ENCODE results near the gene CNTF. TPM values are rescaled to one million over a fixed set of nuclear protein-coding genes. Genes with fewer than 3 reads are reported as not detected.

The CNTF gene
- total and polyA plus RNA-seq, 8 donors, result 0.47 to 1.9 (median 0.77) TPM

DNA sequence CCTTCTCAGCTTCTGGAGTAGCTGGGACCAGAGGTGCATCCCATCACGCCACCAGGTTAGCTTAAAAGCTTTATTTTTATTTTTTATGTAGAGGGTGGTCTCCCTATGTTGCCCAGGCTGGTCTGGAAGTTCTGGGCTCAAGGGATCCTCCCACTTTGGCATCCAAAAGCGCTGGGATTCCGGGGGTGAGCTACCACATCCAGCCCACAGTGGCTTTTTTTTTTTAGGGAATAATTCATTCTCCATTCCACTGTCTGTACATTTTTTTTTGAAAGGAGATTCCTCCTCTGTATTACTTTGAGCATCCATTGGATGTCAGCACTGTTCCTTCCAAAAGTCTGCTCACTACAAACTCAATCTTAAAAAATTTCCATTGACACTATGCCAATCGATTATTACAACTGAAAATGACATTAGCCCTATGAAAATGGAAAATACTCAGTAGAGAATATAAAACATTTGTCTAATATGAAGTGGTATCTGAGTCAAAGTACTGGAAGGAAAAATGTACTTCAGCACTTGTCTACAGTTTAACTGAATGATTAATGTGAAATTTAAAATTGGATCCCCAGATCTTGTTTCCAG lies 45.5 kb upstream of the CNTF start:
- DNase-seq (peak in 2 of 4 donors; percentile 13 to 22), ATAC-seq (no peak)
- no peaks in the 10 kb centered on the region for H3K9me3 ChIP-seq
- H3K27me3 ChIP-seq, result no peaks in the 10 kb centered on the region
- peak overlapping the region; percentile 99 to 100 for H3K27ac ChIP-seq
- peak overlapping the region; percentile 91 to 95 for H3K4me3 ChIP-seq
- no peaks in the 10 kb centered on the region for H3K36me3 ChIP-seq
- intact Hi-C loops (cut with DNase I), result no loop called here
- peaks cover 29 to 73% of the 10 kb centered on the region in 2 donors for H3K4me1 ChIP-seq
- TF ChIP-seq, protein P1, sequence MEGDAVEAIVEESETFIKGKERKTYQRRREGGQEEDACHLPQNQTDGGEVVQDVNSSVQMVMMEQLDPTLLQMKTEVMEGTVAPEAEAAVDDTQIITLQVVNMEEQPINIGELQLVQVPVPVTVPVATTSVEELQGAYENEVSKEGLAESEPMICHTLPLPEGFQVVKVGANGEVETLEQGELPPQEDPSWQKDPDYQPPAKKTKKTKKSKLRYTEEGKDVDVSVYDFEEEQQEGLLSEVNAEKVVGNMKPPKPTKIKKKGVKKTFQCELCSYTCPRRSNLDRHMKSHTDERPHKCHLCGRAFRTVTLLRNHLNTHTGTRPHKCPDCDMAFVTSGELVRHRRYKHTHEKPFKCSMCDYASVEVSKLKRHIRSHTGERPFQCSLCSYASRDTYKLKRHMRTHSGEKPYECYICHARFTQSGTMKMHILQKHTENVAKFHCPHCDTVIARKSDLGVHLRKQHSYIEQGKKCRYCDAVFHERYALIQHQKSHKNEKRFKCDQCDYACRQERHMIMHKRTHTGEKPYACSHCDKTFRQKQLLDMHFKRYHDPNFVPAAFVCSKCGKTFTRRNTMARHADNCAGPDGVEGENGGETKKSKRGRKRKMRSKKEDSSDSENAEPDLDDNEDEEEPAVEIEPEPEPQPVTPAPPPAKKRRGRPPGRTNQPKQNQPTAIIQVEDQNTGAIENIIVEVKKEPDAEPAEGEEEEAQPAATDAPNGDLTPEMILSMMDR (IDR thresholded peaks at IDR 0.05), result peak; percentile 5 to 7

DNA sequence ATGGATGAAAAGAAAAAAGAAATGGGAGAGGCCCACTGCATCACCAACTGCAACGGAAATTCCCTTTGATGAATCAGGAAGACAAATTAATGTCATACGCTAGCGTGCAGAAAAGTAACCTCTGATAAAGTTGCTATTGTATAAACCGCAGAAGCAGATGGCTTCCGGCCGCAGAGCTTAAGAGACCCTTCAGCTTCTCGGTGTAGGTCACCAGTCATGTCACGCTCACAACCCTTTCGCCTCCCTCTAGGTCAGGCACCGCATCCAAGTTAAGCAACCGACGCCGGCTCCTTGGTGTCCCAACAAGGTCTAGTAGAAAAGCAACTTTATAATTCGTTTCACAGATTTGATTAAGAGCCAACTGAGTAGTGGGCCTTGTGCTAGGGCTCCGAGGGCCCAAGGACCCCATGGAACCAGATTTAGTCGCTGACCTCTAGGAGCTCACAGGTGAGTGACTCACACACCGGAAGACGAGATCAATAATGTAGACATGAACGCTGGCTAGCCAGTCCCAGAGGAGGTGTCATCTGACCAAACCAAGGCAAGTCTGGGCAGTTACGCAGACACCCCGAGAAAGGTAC lies 44.8 kb upstream of the CNTF start:
- Histone ChIP-seq H3K27ac (peak overlapping the region; percentile 99 to 100), H3K4me1 (peaks cover 27 to 74% of the 10 kb centered on the region in 2 donors), H3K4me3 (peak overlapping the region; percentile 91 to 95), H3K27me3 (no peaks in the 10 kb centered on the region), H3K9me3 (no peaks in the 10 kb centered on the region), H3K36me3 (no peaks in the 10 kb centered on the region)
- TF ChIP-seq, protein P1 (IDR thresholded peaks at IDR 0.05), result no peak
- intact Hi-C loops (cut with DNase I), result no loop called here
- peak; percentile 1 for ATAC-seq
- peak in 3 of 4 donors; percentile 51 to 79 (median 67) for DNase-seq

DNA sequence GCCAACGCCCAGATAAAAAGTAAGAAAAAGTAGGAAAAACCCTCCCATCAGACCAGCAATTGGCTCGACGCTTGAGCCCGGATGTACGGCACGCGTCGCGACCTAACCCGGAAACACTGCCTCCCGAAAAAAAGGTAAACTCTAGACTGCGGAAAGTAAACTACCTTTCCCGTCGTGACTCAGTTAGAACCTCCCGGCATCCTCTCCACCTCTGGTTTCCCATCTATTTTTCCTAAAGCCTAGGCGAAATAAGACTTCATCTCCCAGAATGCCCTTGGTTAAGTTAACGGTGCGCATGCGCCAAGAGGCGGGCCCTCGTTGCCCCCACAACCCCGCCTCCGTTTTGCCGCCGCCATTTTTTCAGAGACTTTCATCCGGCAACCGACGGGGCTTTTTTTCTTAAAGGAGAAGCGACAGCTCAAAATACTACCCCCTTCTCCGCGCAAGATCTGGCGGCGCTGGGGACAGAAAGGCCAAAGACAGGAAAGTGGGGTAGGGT lies 44.3 kb upstream of the CNTF start:
- DNase-seq (peak; percentile 91 to 98 (median 97)), ATAC-seq (peak; percentile 75)
- H3K4me1 ChIP-seq, result peaks cover 26 to 74% of the 10 kb centered on the region in 2 donors
- H3K4me3 ChIP-seq, result peak overlapping the region; percentile 91 to 95
- H3K27ac ChIP-seq, result peak overlapping the region; percentile 99 to 100
- TF ChIP-seq, protein P1 (IDR thresholded peaks at IDR 0.05), result no peak
- no peaks in the 10 kb centered on the region for H3K27me3 ChIP-seq
- no peaks in the 10 kb centered on the region for H3K9me3 ChIP-seq
- H3K36me3 ChIP-seq, result no peaks in the 10 kb centered on the region
- intact Hi-C loops (cut with DNase I), result no loop called here

DNA sequence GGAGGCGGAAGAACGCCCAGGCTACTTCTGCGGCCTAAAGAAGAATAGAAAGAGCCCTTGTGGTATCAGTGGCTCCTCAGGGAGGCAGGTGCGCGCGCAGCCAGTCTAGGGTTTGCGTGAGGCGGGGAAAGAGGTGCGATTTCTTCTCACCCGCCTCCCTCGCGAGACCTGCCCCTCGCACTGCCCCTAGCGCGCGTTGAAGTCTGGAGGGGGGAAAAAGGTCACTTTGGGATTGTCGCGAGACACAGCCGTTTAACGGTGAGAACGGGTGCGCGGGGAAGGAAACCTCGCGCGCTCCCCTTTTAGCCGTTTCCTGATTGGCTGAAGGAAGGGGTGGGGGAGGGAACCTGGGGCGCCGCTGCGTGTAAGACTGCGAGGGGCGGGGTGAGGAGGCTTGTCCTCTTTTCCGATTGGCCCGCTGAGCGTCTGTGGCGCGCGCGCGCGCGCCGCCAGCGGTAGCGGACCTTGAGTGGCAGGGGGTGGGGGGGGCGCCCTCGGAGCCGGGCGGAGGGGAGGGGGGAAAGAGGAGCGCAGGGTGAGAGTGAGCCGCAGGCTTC lies 43.8 kb upstream of the CNTF start, which contains the start of gene ZFP91:
TSS of gene ZFP91 (plus strand) at position 429 of the 557 bp plus-strand sequence. CDS start 219 bp downstream, outside the sequence.
- Histone ChIP-seq H3K4me3 (peak within 1 kb of the TSS; percentile 91 to 95), H3K4me1 (peaks cover 21 to 74% of the 10 kb centered on the region in 2 donors), H3K27me3 (no peaks in the 10 kb centered on the region), H3K27ac (peak within 1 kb of the TSS; percentile 99 to 100), H3K9me3 (no peaks in the 10 kb centered on the region), H3K36me3 (no peaks in the 10 kb centered on the region)
- intact Hi-C loops (cut with DNase I), result no loop called here
- ATAC-seq, result peak; percentile 87
- peak; percentile 95 to 99 (median 98) for DNase-seq
- TF ChIP-seq, protein P1 (IDR thresholded peaks at IDR 0.05), result no peak
